ENCODE measurements around the gene CAPG.
"Not testable (repeated sequence)": the region's sequence is repeated elsewhere in the genome, so short reads cannot be mapped to it uniquely, and the experiment has no call there.

CAPG gene

DNA sequence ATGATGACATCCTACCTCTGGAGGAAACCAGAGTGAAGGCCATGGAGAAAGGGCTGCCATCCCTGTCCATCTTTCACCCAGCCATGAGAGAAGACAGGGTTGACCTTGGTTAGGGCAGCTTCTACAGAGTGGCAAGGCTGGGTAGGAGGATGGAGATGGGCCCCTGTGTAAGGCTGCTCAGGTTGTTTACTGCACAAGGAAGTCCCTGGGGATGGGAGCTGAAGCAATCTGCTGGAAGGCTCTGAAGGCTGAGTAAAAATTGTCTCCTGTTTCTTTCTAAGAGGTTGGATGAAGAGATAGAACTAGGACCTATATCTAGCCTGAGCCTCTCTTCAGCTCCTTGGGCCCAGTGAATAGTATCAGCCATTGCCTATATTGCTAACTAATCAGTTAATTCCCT, 41.2 kb downstream of the CAPG start:
- Histone ChIP-seq H3K27me3 (no peaks in the 10 kb centered on the region), H3K4me1 (no peaks in the 10 kb centered on the region), H3K9me3 (no peaks in the 10 kb centered on the region), H3K4me3 (ENCODE audit: low read depth, low read length) (no peak overlapping the region), H3K36me3 (no peaks in the 10 kb centered on the region)
- DNase-seq, result no peak
- TF ChIP-seq CTCF (IDR thresholded peaks at IDR 0.05; ENCODE audit: low read depth, low read length), result no peak

DNA sequence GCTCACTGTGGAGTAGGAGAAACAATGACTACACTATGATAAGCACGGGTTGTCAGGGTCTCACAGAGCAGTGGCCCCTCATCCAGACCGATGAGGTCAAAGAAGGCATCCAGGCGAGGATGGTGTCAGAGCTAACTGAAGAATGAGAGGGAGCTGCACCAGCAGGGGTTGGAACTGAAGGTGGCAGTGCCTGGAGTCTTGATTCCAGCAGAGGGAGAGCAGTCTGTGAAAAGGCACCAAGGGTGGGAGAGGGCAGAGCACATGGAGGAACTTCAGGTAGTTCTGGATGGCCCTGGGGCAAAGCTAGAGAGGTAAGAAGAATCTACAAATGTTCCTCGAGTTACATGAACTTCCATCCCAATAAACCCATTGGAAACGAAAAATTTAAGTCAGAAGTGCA, 43.0 kb downstream of the CAPG start:
- DNase-seq, result no peak
- Histone ChIP-seq H3K9me3 (no peaks in the 10 kb centered on the region), H3K4me3 (ENCODE audit: low read depth, low read length) (no peak overlapping the region), H3K4me1 (no peaks in the 10 kb centered on the region), H3K36me3 (no peaks in the 10 kb centered on the region), H3K27me3 (no peaks in the 10 kb centered on the region)
- TF ChIP-seq CTCF (IDR thresholded peaks at IDR 0.05; ENCODE audit: low read depth, low read length), result no peak

DNA sequence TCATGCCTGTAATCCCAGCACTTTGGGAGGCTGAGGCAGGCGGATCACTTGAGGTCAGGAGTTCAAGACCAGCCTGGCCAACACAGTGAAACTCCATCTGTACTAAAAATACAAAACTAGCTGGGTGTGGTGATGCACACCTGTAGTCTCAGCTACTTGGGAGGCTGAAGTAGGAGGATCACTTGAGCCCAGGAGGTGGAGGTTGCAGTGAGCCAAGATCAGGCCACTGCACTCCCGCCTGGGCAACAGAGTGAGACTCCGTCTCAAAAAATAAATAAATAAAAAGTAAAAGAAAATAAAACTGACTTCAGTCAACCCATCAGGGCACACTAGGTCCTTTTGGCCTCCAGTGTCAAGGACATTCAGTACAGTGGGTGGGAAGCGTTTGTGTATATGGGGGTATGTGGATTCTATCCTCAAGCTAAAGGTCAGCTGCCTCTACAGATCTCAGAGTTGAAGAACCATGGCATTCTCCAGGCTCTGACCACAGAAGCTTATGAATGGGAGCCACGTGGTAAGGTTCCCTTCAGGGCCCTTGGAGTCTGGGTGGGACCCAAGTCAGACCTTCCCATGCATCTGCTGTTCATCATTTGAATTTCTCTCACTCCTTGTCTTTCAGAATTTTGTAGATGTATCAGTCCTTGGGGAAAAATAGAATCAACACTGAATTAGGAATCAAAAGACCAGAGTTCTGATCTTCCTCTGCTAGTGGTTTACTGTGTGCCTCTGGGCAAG, 47.3 kb downstream of the CAPG start:
- H3K4me1 ChIP-seq; H3K36me3 ChIP-seq; H3K27me3 ChIP-seq; H3K4me3 ChIP-seq (ENCODE audit: low read depth, low read length); H3K9me3 ChIP-seq; DNase-seq: not testable (repeated sequence)

- TF ChIP-seq CTCF (IDR thresholded peaks at IDR 0.05; ENCODE audit: low read depth, low read length), result no peak
- no peaks in the 10 kb centered on the region for H3K9me3 ChIP-seq
- H3K4me1 ChIP-seq, result no peaks in the 10 kb centered on the region
- no peaks in the 10 kb centered on the region for H3K27me3 ChIP-seq
- no peaks in the 10 kb centered on the region for H3K36me3 ChIP-seq
- DNase-seq, result no peak
- H3K4me3 ChIP-seq (ENCODE audit: low read depth, low read length), result no peak overlapping the region
Measured at GRCh38 chr2:85357736-85358135, 52.4 kb downstream of the CAPG start.

DNA sequence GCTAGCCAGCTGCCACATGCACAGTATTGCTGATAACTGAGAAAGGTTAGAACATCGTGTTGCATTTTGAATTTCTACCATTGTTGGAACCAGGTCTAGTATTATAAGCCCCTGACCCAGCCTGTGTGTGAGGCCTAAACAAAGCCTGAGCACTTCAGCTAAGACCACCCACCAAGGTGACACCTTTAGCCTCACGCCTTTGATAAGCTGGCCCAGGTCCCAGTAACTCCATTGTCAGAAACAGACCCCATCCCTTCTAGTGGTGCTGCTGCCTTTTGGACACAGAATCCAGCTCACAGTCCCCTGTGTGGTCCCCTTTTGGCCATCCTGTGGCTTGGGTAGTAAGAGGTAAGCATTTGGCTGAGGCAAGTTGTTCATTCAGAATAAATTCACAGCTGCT, 54.0 kb downstream of the CAPG start:
- Histone ChIP-seq H3K9me3 (no peaks in the 10 kb centered on the region), H3K27me3 (no peaks in the 10 kb centered on the region), H3K36me3 (no peaks in the 10 kb centered on the region), H3K4me1 (no peaks in the 10 kb centered on the region), H3K4me3 (ENCODE audit: low read depth, low read length) (no peak overlapping the region)
- no peak for DNase-seq
- no peak for TF ChIP-seq CTCF (IDR thresholded peaks at IDR 0.05; ENCODE audit: low read depth, low read length)

DNA sequence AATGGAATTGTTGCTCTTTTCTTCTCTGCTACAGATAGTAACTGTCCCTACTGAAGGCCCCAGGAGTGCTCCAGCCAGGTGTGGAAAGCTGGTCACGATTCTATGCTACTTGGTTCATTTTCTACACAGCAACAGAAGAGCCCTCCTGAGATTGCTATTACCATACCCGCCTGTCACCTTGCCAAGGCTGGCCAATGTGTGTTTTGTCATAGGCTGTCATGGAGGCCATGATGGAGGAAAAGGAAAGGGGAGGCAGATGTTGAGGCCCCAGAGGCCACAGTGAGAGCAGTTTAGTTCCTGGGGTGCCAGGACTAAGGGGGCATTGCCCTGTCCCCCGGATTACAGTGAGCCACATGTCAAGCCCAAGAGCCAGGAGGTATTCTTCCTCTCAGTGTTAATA, 54.6 kb downstream of the CAPG start:
- Histone ChIP-seq H3K27me3 (no peaks in the 10 kb centered on the region), H3K4me3 (ENCODE audit: low read depth, low read length) (peak overlapping the region; percentile 91), H3K9me3 (no peaks in the 10 kb centered on the region), H3K36me3 (no peaks in the 10 kb centered on the region), H3K4me1 (no peaks in the 10 kb centered on the region)
- DNase-seq, result no peak
- TF ChIP-seq CTCF (IDR thresholded peaks at IDR 0.05; ENCODE audit: low read depth, low read length), result no peak

GRCh38 chr2:85355073-85355410, 55.1 kb downstream of the CAPG start:
- H3K4me1 ChIP-seq, result no peaks in the 10 kb centered on the region
- H3K9me3 ChIP-seq, result no peaks in the 10 kb centered on the region
- H3K27me3 ChIP-seq, result no peaks in the 10 kb centered on the region
- no peak for TF ChIP-seq CTCF (IDR thresholded peaks at IDR 0.05; ENCODE audit: low read depth, low read length)
- H3K36me3 ChIP-seq, result no peaks in the 10 kb centered on the region
- no peak for DNase-seq
- peak overlapping the region; percentile 91 for H3K4me3 ChIP-seq (ENCODE audit: low read depth, low read length)

Measured in BE2C (cell line).